WERI-Rb-1 (cell line): ENCODE data around the gene MAP2K7.

Experiments
- DNase-seq: peaks from one replicate; pipeline ENCODE4 v3.0.0-alpha.2; 2020
- H3K27ac ChIP-seq: fragments of 250-450 bp; sonication (Bioruptor Pico); 2 replicates; pipeline ENCODE4 v1.5.1; 2020; ENCODE audit warnings: mild to moderate bottlenecking, moderate library complexity
- H3K27me3 ChIP-seq: fragments of 250-450 bp; sonication (Bioruptor Pico); 2 replicates; pipeline ENCODE4 v1.5.1; 2021; ENCODE audit warnings: mild to moderate bottlenecking, low read depth, moderate library complexity; ENCODE audit not compliant: insufficient read depth, severe bottlenecking
- H3K36me3 ChIP-seq: fragments of 250-450 bp; sonication (Bioruptor Pico); 2 replicates; pipeline ENCODE4 v1.5.1; 2020; ENCODE audit warnings: mild to moderate bottlenecking, moderate library complexity
- H3K4me3 ChIP-seq: 2 replicates; pipeline ENCODE4 v1.5.1; 2011; ENCODE audit warnings: low read depth, mild to moderate bottlenecking, control low read depth, low read length
- H3K9me3 ChIP-seq: fragments of 250-450 bp; sonication (Bioruptor Pico); 2 replicates; pipeline ENCODE4 v1.5.1; 2021; ENCODE audit warnings: mild to moderate bottlenecking, moderate library complexity; ENCODE audit not compliant: severe bottlenecking
- TF ChIP-seq, protein P1 (sequence below): IDR thresholded peaks from 2 replicates; pipeline ENCODE4 v1.5.1; 2011; ENCODE audit warnings: low read depth, mild to moderate bottlenecking, control low read depth, inconsistent platforms, low read length

MAP2K7 gene

DNA sequence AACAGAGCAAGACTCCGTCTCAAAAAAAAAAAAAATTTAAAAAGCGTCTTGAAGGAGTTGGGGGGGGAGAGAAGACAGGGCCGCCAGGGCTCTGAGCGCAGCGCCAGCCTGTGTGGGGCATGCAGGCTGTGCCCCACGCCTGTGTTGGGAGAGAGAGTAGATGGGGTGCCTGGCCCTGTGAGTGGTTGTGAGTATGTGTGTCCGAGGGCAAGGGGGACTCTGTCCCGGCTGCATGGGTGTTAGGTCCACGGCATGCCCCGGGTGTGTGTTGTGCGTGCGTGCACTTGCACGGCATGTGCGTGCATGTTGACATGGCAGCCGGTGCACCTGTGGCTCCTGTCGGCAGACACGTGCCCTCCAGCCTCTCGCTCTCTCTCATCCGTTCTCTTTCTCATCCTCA is 3.4 kb downstream of the MAP2K7 start:
- Histone ChIP-seq H3K27me3 (no peaks in the 10 kb centered on the region), H3K9me3 (no peaks in the 10 kb centered on the region), H3K27ac (no peak overlapping the region), H3K36me3 (peaks cover 51% of the 10 kb centered on the region), H3K4me3 (no peak overlapping the region)
- TF ChIP-seq, protein P1, sequence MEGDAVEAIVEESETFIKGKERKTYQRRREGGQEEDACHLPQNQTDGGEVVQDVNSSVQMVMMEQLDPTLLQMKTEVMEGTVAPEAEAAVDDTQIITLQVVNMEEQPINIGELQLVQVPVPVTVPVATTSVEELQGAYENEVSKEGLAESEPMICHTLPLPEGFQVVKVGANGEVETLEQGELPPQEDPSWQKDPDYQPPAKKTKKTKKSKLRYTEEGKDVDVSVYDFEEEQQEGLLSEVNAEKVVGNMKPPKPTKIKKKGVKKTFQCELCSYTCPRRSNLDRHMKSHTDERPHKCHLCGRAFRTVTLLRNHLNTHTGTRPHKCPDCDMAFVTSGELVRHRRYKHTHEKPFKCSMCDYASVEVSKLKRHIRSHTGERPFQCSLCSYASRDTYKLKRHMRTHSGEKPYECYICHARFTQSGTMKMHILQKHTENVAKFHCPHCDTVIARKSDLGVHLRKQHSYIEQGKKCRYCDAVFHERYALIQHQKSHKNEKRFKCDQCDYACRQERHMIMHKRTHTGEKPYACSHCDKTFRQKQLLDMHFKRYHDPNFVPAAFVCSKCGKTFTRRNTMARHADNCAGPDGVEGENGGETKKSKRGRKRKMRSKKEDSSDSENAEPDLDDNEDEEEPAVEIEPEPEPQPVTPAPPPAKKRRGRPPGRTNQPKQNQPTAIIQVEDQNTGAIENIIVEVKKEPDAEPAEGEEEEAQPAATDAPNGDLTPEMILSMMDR: no peak
- no peak for DNase-seq

- DNase-seq: no peak
- Histone ChIP-seq H3K4me3 (no peak overlapping the region), H3K9me3 (no peaks in the 10 kb centered on the region), H3K36me3 (peaks cover 53% of the 10 kb centered on the region), H3K27ac (no peak overlapping the region), H3K27me3 (no peaks in the 10 kb centered on the region)
- TF ChIP-seq, protein P1: no peak
Measured at GRCh38 chr19:7907544-7907943, 3.9 kb downstream of the MAP2K7 start.

DNA sequence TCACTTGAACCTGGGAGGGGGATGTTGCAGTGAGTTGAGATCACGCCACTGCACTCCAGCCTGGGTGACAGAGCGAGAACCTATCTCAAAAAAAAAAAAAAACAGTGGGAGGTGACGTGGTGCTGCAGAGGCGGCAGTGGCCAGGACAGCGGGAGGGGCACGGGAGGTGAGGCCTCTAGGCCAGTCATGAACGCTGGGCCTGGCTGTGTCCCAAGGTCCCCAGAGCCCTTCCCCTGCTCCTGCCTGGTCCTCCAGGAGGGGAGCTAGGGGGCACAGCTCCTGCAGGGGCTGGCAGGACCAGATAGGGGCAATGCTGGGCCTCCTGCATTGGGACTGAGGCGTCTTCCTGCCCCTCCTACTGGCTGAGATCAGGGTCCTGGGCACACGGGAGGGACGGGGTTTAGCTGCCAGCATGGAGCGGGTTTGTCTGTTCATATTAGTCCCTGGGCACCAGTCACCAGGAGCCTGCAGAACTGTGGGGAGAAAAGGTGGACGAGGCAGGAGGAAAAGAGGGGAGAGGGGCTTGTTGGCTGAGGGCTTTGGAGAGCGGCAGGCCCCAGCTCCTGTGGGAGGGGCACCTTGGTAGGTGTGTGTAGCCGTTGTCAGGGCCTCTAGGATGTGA is 4.5 kb downstream of the MAP2K7 start:
- H3K27me3 ChIP-seq: no peaks in the 10 kb centered on the region
- no peak overlapping the region for H3K4me3 ChIP-seq
- peaks cover 56% of the 10 kb centered on the region for H3K36me3 ChIP-seq
- no peaks in the 10 kb centered on the region for H3K9me3 ChIP-seq
- no peak overlapping the region for H3K27ac ChIP-seq
- TF ChIP-seq, protein P1: 0 out of 2 replicates have a peak, but pooled peaks have one; percentile 0
- DNase-seq: no peak

- Histone ChIP-seq H3K27ac (no peak overlapping the region), H3K27me3 (no peaks in the 10 kb centered on the region), H3K9me3 (no peaks in the 10 kb centered on the region), H3K4me3 (no peak overlapping the region), H3K36me3 (peaks cover 56% of the 10 kb centered on the region)
- DNase-seq: no peak
- TF ChIP-seq, protein P1: no peak
Measured at GRCh38 chr19:7908742-7909461, 5.2 kb downstream of the MAP2K7 start.

DNA sequence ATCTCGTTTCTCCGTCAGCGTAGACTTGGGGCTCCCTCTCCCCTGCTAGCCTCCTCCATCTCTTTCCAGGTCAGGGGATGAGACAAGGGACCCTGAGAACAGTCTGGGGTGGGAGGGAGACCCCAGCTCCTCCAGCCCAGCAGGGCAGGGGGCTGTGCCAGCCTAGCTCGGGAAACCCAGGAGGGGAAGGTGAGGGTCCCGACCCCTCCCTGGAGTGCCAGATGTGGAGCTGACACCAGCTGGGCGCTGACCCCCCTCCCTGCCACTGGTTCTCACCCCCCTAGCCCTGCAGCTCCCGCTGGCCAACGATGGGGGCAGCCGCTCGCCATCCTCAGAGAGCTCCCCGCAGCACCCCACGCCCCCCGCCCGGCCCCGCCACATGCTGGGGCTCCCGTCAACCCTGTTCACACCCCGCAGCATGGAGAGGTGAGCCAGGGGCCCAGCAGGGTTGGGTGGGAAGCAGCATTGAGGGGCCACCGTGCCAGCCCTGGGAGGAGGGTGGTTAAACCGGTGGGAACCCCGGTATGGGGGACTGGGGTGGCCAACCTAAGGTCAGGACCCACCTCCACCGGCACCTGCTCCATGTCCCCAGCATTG is 5.9 kb downstream of the MAP2K7 start:
- no peak for DNase-seq
- Histone ChIP-seq H3K36me3 (peaks cover 55% of the 10 kb centered on the region), H3K9me3 (no peaks in the 10 kb centered on the region), H3K27me3 (no peaks in the 10 kb centered on the region), H3K27ac (no peak overlapping the region), H3K4me3 (no peak overlapping the region)
- TF ChIP-seq, protein P1: no peak
